CD4-positive, alpha-beta T cell treated with Interleukin-17A for 1 hour (primary cell): ENCODE results near the gene SYT8.
"Not testable (repeated sequence)": the region's sequence is repeated elsewhere in the genome, so short reads cannot be mapped to it uniquely, and the experiment has no call there.

Experiments
- DNase-seq: peaks from one replicate; pipeline ENCODE4 v3.0.0-alpha.2; 2020

SYT8 gene

DNA sequence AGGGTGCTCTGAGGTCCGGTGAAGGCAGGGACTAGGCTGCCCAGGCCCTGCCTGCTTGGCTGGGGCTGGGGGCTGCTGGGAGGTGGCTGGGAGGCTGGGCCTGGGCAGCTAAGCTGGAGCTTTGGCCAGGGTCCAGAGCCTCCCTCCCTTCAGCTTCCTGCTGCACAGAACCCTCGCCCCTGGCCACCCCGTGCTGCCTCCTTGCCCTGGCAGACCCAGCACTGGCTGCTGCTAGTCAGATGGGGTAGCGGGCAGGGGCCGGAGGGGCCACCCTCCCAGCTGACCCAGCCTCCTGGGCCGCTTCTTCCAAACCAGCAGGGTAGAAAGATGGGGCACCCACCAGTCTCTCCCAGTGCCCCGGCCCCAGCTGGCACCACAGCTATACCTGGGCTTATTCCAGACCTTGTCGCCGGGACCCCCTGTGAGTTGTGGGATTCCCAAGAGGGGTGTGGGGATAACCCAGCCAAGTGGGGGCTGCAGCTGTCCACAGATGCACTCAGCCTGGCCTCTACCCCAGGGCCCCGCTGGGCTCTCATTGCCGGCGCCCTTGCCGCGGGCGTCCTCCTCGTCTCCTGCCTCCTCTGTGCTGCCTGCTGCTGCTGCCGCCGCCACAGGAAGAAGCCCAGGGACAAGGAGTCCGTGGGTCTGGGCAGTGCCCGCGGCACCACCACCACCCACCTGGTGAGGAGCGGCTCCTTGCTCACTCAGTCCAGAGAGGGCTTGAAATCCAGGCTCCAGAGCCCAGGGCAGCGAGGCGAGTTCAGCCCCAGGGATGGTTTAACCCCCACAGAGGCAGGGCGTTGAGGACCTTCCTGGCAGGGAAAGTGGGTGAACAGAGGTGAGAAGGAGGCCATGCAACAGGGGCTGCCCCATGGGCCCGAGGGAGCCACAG, at the start of gene SYT8:
SYT8 (plus strand) TSS at position 212 of the 892 bp plus-strand sequence; CDS start at position 328, 116 bp downstream.
- DNase-seq, result no peak

DNA sequence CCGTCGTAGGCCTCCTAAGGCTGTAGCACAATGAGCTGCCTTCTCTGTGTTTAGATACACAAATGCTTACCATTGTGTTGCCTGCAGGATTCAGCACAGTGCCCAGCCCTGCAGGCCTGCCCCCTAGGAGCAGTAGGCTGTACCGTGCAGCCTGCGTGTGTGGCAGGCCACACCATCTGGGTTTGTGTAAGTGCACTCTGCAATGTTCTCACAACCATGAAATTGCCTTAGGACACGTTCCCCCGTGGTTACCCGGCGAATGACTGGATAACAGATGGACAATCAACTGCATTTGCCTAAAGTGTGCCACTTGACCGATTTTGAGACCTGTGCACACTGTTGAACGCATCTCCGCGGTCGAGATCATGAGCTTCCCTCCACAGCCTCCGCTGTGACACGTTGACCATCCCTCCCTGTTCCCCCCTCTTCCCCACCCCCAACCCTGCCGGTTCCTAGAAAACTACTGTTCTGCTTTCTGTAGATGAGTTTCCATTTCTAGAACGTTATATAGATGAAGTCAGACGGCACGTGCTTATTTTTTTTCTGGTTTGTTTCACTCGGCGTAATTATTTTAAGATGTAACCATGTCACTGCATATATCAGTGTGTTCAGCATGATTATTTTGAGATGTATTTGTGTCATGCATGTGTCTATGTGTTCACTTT, 48.9 kb upstream of the SYT8 start:
- no peak for DNase-seq

GRCh38 chr11:1786466-1786865, 48.3 kb upstream of the SYT8 start:
- no peak for DNase-seq

GRCh38 chr11:1791912-1792311, 42.9 kb upstream of the SYT8 start:
- DNase-seq, result no peak

DNA sequence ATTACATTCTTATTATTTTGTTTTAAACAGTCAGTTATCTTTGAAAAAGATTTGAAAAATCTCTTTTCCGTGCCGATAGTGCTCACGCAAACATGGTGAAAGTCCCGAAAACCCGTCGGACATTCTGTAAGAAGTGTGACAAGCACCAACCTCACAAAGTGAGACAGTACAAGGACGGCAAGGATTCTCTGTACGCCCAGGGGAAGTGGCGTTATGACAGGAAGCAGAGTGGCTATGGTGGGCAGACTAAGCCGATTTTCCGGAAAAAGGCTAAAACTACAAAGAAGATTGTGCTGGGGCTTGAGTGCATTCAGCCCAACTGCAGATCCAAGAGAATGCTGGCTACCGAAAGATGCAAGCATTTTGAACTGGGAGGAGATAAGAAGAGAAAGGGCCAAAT, 42.3 kb upstream of the SYT8 start:
- no peak for DNase-seq

DNA sequence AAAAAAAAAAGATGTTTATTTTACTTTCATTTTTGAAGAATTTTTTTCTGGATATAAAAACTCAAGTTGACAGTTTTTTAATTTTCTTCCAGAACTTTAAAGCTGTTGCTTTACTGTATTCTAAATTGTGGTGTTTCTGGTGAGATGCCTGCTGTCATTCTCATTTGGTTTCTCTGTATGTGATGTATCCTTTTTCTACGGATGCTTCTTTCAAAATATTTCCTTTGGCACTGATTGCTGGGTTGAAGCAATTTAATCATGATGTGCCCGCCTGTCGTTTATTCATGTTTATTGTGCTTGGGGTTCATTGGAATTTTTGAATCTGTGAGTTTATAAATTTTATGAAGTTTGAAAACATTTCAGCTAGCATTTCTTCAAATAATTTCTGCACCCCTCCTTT, 41.7 kb upstream of the SYT8 start:
- no peak for DNase-seq

DNA sequence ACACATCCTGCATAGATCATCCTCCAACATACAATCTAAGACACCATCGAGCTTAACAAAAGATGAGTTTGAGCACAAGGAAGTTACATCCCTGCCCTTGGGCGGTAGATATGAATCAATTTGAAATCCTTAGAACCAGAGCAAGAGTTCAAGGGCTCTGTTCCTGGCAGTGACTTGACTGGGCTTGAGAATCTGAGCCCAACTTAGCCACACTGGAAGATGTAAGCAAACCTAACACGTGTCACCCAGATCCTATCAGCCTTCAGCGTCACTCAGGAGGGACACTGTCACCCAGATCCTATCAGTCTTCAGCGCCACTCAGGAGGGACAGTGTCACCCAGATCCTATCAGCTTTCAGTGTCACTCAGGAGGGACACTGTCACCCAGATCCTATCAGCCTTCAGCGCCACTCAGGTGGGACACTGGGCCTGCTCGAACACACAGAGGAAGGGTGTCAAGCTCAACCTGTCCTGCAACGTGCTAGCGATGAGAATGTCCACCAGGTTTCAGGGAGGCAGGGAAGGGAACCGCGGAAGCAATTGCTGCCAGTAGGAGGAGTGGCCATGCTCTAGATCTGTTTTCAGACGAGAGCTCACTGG, 38.3 kb upstream of the SYT8 start:
- DNase-seq, result no peak

GRCh38 chr11:1797391-1798125, 37.2 kb upstream of the SYT8 start:
- no peak for DNase-seq

GRCh38 chr11:1803246-1803645, 31.5 kb upstream of the SYT8 start:
- DNase-seq, result no peak

DNA sequence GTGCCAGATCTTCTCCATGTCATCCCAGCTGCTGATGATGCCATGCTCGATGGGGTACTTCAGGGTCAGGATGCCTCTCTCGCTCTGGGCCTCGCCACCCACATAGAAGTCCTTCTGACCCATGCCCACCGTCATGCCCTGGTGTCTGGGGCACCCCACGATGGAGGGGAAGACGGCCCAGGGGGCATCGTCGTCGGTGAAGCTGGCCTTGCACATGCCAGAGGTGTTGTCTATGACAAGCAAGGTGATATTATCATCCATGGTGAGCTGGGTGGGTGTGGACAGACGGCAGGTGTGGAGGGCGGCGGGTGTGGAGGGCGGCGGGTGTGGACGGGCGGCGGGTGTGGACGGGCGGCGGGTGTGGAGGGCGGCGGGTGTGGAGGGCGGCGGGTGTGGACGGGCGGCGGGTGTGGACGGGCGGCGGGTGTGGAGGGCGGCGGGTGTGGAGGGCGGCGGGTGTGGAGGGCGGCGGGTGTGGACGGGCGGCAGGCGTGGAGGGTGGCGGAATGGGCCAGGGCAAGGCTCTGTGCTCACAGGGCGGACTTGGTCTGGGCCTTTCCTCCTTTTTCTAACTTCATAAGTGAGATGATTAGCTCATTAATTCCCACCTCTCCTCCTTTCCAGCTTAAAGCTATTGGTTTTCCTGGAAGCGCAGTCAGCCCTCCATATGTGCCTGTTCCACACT, 30.8 kb upstream of the SYT8 start:
- not testable (repeated sequence) for DNase-seq

- DNase-seq, result no peak
These were observed 29.3 kb upstream of the SYT8 start for GRCh38 chr11:1805525-1805924.

DNA sequence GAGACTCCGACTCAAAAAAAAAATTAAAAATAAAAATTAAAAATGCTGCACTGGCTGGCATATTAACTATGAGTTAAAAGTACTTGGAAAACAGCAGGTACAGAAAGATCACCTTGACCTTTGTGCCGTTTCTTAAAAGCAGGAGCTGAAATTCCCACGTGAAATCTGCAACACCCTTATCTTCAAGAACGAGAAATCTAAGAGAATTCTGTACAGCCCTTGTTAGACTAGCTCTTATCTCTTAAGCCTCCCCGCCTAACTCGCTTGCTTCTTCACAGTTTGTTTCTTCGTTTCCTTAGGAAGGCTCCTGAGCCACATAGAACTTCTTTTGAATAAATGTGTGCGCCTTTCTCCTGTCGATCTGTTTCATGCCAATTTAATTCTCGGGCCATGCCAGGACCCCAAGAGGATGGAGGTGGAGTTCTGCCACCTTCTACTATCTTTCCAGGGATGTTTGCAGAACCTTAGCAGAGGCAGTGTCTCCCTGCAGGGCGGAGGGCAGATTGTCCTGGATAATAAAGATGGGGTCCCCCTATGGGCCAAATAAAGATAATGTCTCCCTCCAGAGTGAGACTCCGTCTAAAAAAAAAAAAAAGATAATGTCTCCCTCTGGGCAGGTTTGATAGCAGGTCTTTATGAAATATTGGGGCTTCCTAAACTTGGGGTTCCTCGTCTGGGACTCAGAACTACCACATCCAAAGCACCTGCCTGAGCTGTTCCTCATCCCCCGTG, 27.4 kb upstream of the SYT8 start:
- no peak for DNase-seq

- DNase-seq, result no peak
These were observed 24.0 kb upstream of the SYT8 start for GRCh38 chr11:1810761-1811160.

- DNase-seq, result no peak
These were observed 22.5 kb upstream of the SYT8 start for GRCh38 chr11:1812274-1812673.

GRCh38 chr11:1812801-1813200, 22.0 kb upstream of the SYT8 start:
- DNase-seq, result no peak

DNA sequence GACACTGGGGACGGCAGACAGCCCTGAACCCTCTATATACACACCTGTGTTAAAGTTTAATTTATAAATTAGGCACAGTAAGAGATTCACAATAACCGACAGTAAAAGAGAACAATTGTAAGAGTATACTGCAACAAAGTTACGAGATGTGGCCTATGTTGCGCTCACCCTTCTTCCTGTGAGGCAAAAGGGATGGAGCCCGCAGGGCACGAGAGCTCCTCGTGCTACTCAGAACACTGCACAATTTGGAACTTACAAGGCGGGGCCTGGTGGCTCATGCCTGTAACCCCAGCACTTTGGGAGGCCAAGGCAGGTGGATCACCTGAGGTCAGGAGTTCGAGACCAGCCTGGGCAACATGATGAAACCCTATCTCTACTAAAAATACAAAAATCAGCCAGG, 21.4 kb upstream of the SYT8 start:
- not testable (repeated sequence) for DNase-seq

DNA sequence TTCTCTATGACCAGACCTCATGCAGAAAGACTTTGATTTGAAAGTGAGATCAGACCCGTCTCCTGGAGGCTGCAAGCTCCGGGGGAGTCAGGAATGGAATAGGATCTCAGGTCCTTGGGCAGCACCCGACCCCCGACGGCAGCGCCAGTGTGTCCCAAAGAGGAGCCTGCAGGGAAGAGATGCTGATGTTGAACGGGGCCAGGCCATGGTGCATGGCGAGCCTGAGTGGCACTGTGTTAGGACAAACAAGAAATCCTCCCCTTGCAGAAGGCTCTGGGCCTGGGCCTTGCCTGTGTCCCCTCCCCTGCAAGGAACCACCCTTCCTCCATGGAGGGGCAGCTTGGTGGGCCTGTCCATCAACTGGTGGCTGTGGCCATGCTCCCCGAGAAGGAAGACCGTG, 20.1 kb upstream of the SYT8 start:
- DNase-seq, result no peak

DNA sequence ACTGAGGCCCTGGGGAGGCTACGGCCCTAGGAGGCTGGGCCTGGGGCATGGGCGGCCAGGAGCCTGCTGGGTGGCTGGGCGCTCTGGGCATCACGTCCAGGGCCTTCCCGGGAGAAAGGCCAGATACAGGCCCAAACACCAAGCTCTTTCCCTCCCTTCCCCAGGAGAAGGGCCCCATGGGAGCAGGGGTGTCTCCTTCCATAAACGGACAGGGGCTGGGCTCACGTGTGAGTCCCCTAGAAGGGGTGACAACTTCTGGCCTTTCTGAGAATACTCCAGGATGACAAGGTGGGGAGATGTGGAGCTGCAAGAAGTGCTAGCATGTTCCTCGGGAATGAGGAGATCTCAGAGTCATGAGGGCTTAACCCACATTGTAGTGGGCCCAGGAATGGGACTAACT, 19.5 kb upstream of the SYT8 start:
- no peak for DNase-seq

GRCh38 chr11:1815751-1816150, 19.0 kb upstream of the SYT8 start:
- DNase-seq, result no peak

GRCh38 chr11:1817000-1817399, 17.8 kb upstream of the SYT8 start:
- no peak for DNase-seq

DNA sequence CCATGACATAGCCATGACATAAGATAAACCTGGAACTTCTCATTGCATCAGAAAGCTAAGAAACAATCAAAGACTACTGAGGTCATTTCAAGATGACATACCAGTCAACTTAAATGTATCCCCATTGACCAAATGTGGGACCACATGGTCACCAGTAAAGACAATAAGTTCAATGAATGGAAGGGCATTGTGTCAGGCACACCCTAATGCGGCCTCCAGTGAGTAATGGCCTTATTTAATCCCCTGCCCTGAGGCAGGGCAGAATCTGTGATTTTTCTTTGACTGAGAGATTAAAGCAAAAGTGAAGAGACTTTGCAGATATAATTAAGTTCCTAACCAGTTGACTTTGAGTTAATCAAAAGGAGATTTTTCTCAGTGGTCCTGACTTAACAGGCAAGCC, 17.3 kb upstream of the SYT8 start:
- DNase-seq, result no peak

DNA sequence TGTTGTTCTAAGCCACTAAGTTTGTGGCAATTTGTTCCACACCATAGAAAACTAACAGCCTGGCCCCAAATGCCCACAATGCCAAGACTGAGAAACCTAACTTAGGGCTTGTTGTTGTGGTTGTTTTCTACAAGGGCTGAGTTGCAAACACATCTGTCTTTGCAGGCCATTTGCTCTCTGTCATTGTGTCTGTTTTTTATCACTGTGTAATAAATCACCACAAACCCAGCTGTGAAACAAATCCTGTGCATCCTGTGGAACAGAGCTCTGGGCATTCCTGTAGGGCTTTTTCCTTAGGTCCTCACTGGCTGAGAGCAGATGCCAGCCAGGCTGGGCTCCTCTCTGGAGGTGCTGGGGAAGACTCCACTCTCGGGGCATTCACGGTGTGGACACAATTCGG, 15.7 kb upstream of the SYT8 start:
- DNase-seq, result no peak
